Measurements from ENCODE around the gene PPP1R9B.

PPP1R9B gene

DNA sequence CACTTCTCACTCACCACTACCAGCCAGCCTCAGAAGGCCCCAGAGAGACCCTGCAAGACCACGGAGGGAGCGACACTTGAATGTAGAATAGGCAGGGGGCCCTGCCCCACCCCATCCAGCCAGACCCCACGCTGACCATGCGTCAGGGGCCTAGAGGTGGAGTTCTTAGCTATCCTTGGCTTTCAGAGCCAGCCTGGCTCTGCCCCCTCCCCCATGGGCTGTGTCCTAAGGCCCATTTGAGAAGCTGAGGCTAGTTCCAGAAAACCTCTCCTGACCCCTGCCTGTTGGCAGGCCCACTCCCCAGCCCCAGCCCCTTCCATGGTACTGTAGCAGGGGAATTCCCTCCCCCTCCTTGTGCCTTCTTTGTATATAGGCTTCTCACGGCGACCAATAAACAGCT lies 60.4 kb downstream of the PPP1R9B start:
- Histone ChIP-seq H3K9me3 (ENCODE audit: control insufficient read depth, low read length) (no peaks in the 10 kb centered on the region), H3K27ac (ENCODE audit: insufficient read depth, low read length, poor library complexity, severe bottlenecking) (no peak overlapping the region), H3K4me3 (ENCODE audit: insufficient read depth, low read depth, low read length, poor library complexity, severe bottlenecking) (no peak overlapping the region), H3K36me3 (ENCODE audit: control insufficient read depth, insufficient read depth, low read length) (no peaks in the 10 kb centered on the region), H3K27me3 (replicated peaks; ENCODE audit: control insufficient read depth, insufficient read depth, low read length, poor library complexity, severe bottlenecking) (no peaks in the 10 kb centered on the region), H3K4me1 (ENCODE audit: control insufficient read depth, insufficient read depth, low read length, poor library complexity, severe bottlenecking) (no peaks in the 10 kb centered on the region)
- DNase-seq = no peak

DNA sequence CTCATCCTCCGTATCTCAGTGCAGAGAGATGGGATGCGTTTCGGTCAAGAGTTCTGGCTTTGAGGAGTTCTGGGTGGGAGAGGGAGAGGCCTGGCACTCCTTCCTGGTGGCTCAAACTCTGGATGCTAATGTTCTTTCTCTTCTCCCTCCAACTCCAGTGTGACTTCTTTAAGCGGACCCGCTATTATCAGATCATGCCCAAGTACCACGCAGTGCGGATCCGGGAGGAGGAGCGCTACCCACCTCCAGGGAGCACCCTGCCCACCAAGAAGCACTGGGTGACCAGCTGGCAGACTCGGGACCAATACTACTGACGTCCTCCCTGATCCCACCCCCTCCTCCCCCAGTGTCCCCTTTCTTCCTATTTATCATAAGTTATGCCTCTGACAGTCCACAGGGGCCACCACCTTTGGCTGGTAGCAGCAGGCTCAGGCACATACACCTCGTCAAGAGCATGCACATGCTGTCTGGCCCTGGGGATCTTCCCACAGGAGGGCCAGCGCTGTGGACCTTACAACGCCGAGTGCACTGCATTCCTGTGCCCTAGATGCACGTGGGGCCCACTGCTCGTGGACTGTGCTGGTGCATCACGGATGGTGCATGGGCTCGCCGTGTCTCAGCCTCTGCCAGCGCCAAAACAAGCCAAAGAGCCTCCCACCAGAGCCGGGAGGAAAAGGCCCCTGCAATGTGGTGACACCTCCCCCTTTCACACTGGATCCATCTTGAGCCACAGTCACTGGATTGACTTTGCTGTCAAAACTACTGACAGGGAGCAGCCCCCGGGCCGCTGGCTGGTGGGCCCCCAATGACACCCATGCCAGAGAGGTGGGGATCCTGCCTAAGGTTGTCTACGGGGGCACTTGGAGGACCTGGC lies 61.3 kb downstream of the PPP1R9B start:
- Histone ChIP-seq H3K27me3 (replicated peaks; ENCODE audit: control insufficient read depth, insufficient read depth, low read length, poor library complexity, severe bottlenecking) (no peaks in the 10 kb centered on the region), H3K27ac (ENCODE audit: insufficient read depth, low read length, poor library complexity, severe bottlenecking) (no peak overlapping the region), H3K4me1 (ENCODE audit: control insufficient read depth, insufficient read depth, low read length, poor library complexity, severe bottlenecking) (no peaks in the 10 kb centered on the region), H3K36me3 (ENCODE audit: control insufficient read depth, insufficient read depth, low read length) (no peaks in the 10 kb centered on the region), H3K4me3 (ENCODE audit: insufficient read depth, low read depth, low read length, poor library complexity, severe bottlenecking) (no peak overlapping the region), H3K9me3 (ENCODE audit: control insufficient read depth, low read length) (no peaks in the 10 kb centered on the region)
- no peak for DNase-seq

DNA sequence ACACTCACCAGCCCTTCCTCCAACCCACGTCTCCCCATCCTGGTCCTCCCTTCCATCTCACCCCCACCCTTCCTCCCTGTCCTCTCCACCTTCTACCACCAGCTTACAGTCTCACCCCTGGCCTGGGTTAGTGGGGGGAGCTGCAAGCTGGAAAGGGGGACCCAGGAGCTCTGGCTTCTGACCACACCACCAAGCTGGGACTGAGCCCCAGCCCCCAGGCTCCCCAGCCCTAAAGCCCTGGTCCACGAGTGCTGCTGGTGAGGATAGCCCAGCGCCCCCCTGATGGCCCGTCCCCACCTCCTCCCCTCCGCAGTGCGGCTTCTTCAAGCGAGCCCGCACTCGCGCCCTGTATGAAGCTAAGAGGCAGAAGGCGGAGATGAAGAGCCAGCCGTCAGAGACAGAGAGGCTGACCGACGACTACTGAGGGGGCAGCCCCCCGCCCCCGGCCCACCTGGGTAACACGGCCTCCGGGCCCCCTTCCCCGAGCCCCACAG lies 62.5 kb downstream of the PPP1R9B start:
- no peaks in the 10 kb centered on the region for H3K27me3 ChIP-seq (replicated peaks; ENCODE audit: control insufficient read depth, insufficient read depth, low read length, poor library complexity, severe bottlenecking)
- DNase-seq = no peak
- no peak overlapping the region for H3K4me3 ChIP-seq (ENCODE audit: insufficient read depth, low read depth, low read length, poor library complexity, severe bottlenecking)
- H3K4me1 ChIP-seq (ENCODE audit: control insufficient read depth, insufficient read depth, low read length, poor library complexity, severe bottlenecking) = no peaks in the 10 kb centered on the region
- no peaks in the 10 kb centered on the region for H3K36me3 ChIP-seq (ENCODE audit: control insufficient read depth, insufficient read depth, low read length)
- H3K9me3 ChIP-seq (ENCODE audit: control insufficient read depth, low read length) = no peaks in the 10 kb centered on the region
- no peak overlapping the region for H3K27ac ChIP-seq (ENCODE audit: insufficient read depth, low read length, poor library complexity, severe bottlenecking)

DNA sequence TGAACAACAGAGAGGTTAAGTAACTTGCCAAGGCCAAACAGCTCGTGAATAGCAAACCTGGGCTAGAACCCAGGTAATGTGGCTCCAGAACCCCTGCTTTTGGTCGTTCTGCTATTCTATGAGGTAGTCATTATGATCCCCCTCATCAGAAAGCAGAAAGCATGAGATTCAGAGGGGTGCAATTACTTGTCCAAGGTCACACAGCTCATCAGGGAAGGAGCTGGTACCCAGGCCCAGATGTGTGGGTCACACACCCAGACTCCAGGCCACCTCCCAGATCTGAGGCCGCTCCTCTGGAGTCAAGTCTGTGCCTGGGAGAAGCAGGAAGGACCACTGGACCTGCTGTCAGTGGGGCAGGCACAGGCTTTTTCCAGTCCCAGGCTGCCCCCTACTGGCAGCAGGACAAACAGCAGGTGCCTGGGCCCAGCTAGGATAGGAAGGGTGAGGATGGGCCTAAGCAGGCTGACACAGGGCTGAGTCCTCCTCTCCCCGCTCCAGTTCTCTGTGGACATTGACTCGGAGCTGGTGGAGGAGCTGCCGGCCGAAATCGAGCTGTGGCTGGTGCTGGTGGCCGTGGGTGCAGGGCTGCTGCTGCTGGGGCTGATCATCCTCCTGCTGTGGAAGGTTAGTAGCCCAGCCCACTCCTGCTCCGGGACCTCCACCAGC lies 63.1 kb downstream of the PPP1R9B start:
- no peaks in the 10 kb centered on the region for H3K9me3 ChIP-seq (ENCODE audit: control insufficient read depth, low read length)
- no peaks in the 10 kb centered on the region for H3K27me3 ChIP-seq (replicated peaks; ENCODE audit: control insufficient read depth, insufficient read depth, low read length, poor library complexity, severe bottlenecking)
- peak; percentile 47 to 62 (median 51) for DNase-seq
- no peaks in the 10 kb centered on the region for H3K4me1 ChIP-seq (ENCODE audit: control insufficient read depth, insufficient read depth, low read length, poor library complexity, severe bottlenecking)
- no peak overlapping the region for H3K27ac ChIP-seq (ENCODE audit: insufficient read depth, low read length, poor library complexity, severe bottlenecking)
- no peaks in the 10 kb centered on the region for H3K36me3 ChIP-seq (ENCODE audit: control insufficient read depth, insufficient read depth, low read length)
- H3K4me3 ChIP-seq (ENCODE audit: insufficient read depth, low read depth, low read length, poor library complexity, severe bottlenecking) = no peak overlapping the region
